GM21529 (cell line): Measurements from ENCODE around the gene MSLN.
"Not testable (repeated sequence)": the region's sequence is repeated elsewhere in the genome, so short reads cannot be mapped to it uniquely, and the experiment has no call there.

Experiments
- ATAC-seq: cut with Tn5 transposase; IDR thresholded peaks from one replicate; pipeline ENCODE4 v1.9.1; 2021; ENCODE audit not compliant: unreplicated experiment

Gene MSLN

GRCh38 chr16:760545-761343 lies at the start of gene MSLN:
Gene MSLN, plus strand, starts transcription at chr16:760734. Its CDS starts 1,947 bp downstream, at chr16:762681.
- ATAC-seq: no peak

- no peak for ATAC-seq
These were observed 49.5 kb upstream of the MSLN start for GRCh38 chr16:711084-711483.

DNA sequence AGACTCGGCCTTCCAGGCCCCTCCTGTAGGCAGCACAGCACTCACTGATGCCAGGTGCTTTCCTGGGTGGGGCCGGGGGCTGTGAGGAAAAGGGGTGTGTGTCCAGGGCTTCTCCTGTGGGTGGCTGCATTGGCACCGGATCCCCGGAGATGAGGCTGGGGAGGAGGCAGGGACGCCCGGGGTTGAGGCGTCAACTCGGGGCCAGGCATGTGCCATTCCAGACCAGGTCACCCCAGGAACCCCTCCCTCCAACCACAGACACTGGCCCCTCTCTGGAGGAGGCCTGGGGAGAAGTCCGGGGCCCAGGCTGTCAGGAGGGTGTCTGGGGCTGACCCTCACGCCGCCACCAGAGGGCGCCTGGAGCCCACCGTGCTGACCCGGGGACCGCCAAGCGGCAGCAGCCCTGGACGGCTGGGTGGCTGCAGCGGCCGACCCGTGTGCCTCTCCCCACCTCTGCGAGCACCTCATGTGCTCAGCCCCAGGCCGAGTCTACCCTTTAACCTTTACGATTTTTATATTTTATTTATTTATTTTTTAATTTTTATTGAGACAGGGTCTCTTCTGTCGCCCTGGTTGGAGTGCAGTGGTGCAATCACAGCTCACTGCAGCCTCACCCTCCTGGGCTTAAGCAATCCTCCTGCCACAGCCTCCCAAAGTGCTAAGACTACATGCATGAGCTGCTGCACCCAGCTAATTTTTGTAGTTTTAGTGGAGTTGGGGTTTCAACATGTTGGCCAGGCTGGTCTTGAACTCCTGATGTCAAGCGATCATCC lies 48.8 kb upstream of the MSLN start:
- no peak for ATAC-seq

- not testable (repeated sequence) for ATAC-seq
These were observed 47.7 kb upstream of the MSLN start for GRCh38 chr16:712740-713250.

- no peak for ATAC-seq
These were observed 46.5 kb upstream of the MSLN start for GRCh38 chr16:714079-714478.

- peak; percentile 74 for ATAC-seq
These were observed 45.7 kb upstream of the MSLN start, which contains the start of gene METRN for GRCh38 chr16:714558-715476. Gene METRN, plus strand, starts transcription at chr16:715118. Its CDS starts 172 bp downstream, at chr16:715290.

DNA sequence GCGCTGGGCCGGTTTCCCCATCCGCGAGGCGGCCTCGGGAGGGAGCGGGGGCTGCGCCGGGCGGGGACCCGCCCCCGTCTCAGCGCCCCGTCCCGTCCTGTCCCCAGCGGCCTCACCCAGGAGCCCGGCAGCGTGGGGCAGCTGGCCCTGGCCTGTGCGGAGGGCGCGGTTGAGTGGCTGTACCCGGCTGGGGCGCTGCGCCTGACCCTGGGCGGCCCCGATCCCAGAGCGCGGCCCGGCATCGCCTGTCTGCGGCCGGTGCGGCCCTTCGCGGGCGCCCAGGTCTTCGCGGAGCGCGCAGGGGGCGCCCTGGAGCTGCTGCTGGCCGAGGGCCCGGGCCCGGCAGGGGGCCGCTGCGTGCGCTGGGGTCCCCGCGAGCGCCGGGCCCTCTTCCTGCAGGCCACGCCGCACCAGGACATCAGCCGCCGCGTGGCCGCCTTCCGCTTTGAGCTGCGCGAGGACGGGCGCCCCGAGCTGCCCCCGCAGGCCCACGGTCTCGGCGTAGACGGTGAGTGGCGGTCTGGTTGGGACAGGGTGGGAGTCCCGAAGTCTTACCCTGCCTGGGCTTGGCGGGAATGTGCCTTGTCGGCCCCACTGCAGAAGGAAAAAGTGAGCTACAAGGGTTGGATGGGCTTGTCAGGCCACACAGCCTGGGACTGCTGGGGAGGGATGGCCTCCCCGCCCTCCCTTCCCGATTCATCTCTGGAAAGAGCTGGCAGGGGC lies 44.9 kb upstream of the MSLN start:
- ATAC-seq: no peak

- no peak for ATAC-seq
These were observed 44.4 kb upstream of the MSLN start for GRCh38 chr16:716200-716568.

DNA sequence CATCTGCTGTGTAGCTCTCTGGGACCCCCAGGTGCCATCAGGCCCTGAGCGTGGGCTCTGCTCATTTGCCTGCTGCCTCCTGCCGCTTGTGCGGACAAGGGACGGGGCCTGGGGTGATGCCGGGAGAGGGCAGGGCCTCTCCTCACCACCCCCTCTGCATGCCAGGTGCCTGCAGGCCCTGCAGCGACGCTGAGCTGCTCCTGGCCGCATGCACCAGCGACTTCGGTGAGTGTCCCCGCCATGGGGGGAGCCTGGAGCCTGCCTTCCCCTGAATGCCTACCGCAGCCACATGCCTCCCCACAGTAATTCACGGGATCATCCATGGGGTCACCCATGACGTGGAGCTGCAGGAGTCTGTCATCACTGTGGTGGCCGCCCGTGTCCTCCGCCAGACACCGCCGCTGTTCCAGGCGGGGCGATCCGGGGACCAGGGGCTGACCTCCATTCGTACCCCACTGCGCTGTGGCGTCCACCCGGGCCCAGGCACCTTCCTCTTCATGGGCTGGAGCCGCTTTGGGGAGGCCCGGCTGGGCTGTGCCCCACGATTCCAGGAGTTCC lies 43.7 kb upstream of the MSLN start:
- no peak for ATAC-seq

DNA sequence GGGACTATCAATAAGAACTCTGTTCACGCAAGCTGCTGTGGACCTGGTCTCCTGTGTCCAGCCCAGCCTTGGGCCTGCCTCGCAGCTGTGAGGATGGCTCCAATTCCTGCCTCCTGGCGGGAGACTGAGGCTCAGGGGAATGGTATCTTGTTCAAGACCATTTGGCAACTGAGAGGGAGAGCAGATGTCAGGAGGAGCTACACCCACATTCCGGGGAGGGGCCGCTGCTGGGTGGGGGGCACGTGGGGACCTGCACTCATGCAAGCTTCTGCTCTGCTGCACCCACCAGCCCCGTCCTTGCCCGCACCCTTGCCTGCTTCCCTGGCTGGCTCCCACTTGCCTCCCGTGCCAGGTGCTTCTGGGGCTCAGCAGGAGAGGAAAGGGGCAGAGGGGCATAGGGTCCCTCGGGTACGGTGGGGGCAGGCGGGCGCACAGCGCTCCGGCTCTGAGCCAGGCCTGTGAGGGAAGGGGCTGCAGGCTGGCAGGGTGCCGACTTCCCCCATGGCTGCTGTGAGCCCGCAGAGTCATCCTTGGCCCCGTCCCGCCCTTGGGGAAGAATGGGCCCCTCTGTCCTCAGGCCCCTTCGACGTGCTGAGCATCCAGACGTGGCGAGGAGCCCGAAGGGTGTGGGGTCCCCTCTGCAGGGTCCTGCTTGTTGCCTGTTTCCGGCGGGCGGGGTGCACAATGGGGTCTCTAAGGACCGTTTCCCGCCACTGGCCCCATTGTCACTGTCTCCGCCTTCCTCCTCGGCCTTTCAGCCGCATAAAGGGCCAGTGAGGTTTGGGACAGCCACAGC lies 42.9 kb upstream of the MSLN start:
- ATAC-seq: no peak

DNA sequence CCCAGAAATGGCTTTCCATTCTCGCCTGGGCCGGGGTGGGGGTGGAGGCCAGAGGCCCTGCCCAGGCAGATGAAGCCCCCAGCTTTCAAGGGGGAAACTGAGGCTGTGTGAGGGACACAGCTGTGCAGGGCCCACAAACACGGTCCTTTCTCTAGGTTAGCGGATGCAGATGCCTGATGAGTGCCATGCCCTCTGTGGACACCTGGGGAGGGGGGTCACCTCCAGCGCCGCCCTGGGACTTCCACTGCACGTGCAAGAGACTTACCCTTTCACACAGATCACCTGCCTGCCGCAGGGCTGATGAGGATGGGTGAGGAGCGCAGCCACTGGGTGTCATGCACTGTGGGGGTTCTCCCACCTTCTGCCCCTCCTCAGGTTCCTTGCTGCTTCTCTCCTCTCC lies 42.1 kb upstream of the MSLN start:
- ATAC-seq: no peak

- ATAC-seq: no peak
These were observed 41.6 kb upstream of the MSLN start for GRCh38 chr16:718922-719321.

DNA sequence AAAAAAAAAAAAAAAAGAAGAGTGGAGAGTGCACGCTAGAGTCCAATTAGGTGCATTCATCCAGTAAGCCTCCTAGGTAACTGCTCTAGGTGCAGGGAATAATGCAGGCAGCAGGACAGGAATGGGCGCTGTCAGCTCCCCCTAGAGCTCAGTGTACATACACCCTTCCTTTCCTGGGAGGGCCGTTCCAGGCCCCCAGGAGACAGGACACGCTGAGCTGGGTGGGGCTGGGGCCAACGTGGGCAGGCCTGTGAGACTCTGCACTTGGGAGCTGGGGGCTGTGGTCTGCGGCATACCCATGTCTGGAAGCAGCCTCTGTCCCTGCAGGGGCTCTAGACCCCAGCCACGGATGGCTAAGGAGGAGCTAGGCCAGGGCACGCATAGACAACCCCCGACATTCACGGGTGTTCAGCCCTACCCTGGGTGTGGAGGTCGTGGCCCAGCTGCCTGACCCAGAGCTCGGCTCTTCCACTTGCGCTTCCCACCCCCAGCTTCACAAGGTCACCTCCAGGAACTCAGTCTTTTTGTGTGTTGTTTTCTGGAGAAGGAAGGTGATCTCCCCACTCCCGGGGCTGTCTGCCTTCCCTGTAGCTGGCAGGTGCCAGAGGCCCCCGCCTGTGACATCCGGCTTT lies 40.6 kb upstream of the MSLN start:
- ATAC-seq: no peak

- ATAC-seq: peak; percentile 16
These were observed 40.0 kb upstream of the MSLN start for GRCh38 chr16:720447-720989.

GRCh38 chr16:720990-721764 lies 39.4 kb upstream of the MSLN start, which contains the start of gene ANTKMT:
Gene ANTKMT, plus strand, starts transcription at chr16:721146. Its CDS starts 129 bp downstream, at chr16:721275.
- ATAC-seq: peak; percentile 65

- no peak for ATAC-seq
These were observed 38.6 kb upstream of the MSLN start for GRCh38 chr16:721765-722540.
